Right lobe of liver (tissue), 4 donors: ENCODE measurements around the gene ADGRL3.

Experiments
- CTCF ChIP-seq, 4 donors: fragments of 200-600 bp in 3 of 4; fragments of 450-650 bp in 1 of 4; IDR thresholded peaks; one replicate each; pipeline versions ENCODE4 v1.5.1 to v1.8.0; 2016 to 2022; ENCODE audit warnings: antibody characterized with exemption in 4 of 4, mild to moderate bottlenecking in 2 of 4
- POLR2A ChIP-seq: fragments of 450-650 bp; IDR thresholded peaks from one replicate; pipeline ENCODE4 v1.6.1; 2017; ENCODE audit warnings: antibody characterized with exemption, mild to moderate bottlenecking
- donor health status: DM: no; HTN: no; CAD: no.
- donor health status: DM: no; HTN: no; CAD: no.
- donor health status: DM: no; HTN: yes; CAD: no.

- TF ChIP-seq CTCF (IDR thresholded peaks at IDR 0.05), result no peak
- TF ChIP-seq POLR2A, result no peak
These were observed 691.8 kb downstream of the ADGRL3 start for GRCh38 chr4:61891953-61892352.
